ENCODE results near the gene KICS2. TPM values are rescaled to one million over a fixed set of nuclear protein-coding genes. Genes with fewer than 3 reads are reported as not detected.

KICS2 gene
- total and polyA plus RNA-seq, 9 of the 15 experiments (the other 6 are each of a cell fraction or from before 2014, with no cell fraction given) = 2.3 to 6.4 (median 5.5) TPM

- TF ChIP-seq SRSF9 (IDR thresholded peaks at IDR 0.05; ENCODE audit: borderline replicate concordance, low read depth, low read length) (no peak), ZFP1 (CRISPR knock-in tag; IDR thresholded peaks at IDR 0.05) (no peak), KLF10 (CRISPR knock-in tag; IDR thresholded peaks at IDR 0.05) (no peak), ETS1 (conservative IDR thresholded peaks at IDR 0.05; ENCODE audit: control insufficient read depth, low read depth, low read length) (peak; percentile 91), DIDO1 (tag; IDR thresholded peaks at IDR 0.05; ENCODE audit: low read depth) (no peak), GABPB1 (CRISPR knock-in tag; IDR thresholded peaks at IDR 0.05) (peak; percentile 71; the same call in 1 of the 2 replicates), TAF7 (tag; IDR thresholded peaks at IDR 0.05) (peak; percentile 75), ZNF232 (CRISPR knock-in tag; IDR thresholded peaks at IDR 0.05) (peak; percentile 83), TFAM (CRISPR knock-in tag; conservative IDR thresholded peaks at IDR 0.05) (no peak), KHSRP (IDR thresholded peaks at IDR 0.05) (peak; percentile 97), SUPT5H (IDR thresholded peaks at IDR 0.05) (peak; percentile 87), ZNF277 (CRISPR knock-in tag; IDR thresholded peaks at IDR 0.05; ENCODE audit: borderline replicate concordance) (no peak), ZNF316 (IDR thresholded peaks at IDR 0.05) (no peak), MAZ (CRISPR knock-in tag; conservative IDR thresholded peaks at IDR 0.05 in 1 of 2, IDR thresholded peaks at IDR 0.05 in 1 of 2) (peak; percentile 56 to 59; a peak in 3 of 4 replicates), GABPA (tag; conservative IDR thresholded peaks at IDR 0.05; ENCODE audit: low read depth) (peak; percentile 63), ZNF583 (CRISPR knock-in tag; IDR thresholded peaks at IDR 0.05) (no peak), PPARD (CRISPR knock-in tag; IDR thresholded peaks at IDR 0.05) (no peak), MCM2 (IDR thresholded peaks at IDR 0.05; ENCODE audit: low read depth) (no peak)
- TF ChIP-seq, protein P1, sequence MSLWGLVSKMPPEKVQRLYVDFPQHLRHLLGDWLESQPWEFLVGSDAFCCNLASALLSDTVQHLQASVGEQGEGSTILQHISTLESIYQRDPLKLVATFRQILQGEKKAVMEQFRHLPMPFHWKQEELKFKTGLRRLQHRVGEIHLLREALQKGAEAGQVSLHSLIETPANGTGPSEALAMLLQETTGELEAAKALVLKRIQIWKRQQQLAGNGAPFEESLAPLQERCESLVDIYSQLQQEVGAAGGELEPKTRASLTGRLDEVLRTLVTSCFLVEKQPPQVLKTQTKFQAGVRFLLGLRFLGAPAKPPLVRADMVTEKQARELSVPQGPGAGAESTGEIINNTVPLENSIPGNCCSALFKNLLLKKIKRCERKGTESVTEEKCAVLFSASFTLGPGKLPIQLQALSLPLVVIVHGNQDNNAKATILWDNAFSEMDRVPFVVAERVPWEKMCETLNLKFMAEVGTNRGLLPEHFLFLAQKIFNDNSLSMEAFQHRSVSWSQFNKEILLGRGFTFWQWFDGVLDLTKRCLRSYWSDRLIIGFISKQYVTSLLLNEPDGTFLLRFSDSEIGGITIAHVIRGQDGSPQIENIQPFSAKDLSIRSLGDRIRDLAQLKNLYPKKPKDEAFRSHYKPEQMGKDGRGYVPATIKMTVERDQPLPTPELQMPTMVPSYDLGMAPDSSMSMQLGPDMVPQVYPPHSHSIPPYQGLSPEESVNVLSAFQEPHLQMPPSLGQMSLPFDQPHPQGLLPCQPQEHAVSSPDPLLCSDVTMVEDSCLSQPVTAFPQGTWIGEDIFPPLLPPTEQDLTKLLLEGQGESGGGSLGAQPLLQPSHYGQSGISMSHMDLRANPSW (CRISPR knock-in tag; IDR thresholded peaks at IDR 0.05) = no peak
- TF ChIP-seq, protein P2, sequence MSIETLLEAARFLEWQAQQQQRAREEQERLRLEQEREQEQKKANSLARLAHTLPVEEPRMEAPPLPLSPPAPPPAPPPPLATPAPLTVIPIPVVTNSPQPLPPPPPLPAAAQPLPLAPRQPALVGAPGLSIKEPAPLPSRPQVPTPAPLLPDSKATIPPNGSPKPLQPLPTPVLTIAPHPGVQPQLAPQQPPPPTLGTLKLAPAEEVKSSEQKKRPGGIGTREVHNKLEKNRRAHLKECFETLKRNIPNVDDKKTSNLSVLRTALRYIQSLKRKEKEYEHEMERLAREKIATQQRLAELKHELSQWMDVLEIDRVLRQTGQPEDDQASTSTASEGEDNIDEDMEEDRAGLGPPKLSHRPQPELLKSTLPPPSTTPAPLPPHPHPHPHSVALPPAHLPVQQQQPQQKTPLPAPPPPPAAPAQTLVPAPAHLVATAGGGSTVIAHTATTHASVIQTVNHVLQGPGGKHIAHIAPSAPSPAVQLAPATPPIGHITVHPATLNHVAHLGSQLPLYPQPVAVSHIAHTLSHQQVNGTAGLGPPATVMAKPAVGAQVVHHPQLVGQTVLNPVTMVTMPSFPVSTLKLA (conservative IDR thresholded peaks at IDR 0.05) = peak; percentile 98 to 99
- TF ChIP-seq, protein P3, sequence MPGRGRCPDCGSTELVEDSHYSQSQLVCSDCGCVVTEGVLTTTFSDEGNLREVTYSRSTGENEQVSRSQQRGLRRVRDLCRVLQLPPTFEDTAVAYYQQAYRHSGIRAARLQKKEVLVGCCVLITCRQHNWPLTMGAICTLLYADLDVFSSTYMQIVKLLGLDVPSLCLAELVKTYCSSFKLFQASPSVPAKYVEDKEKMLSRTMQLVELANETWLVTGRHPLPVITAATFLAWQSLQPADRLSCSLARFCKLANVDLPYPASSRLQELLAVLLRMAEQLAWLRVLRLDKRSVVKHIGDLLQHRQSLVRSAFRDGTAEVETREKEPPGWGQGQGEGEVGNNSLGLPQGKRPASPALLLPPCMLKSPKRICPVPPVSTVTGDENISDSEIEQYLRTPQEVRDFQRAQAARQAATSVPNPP (IDR thresholded peaks at IDR 0.05; ENCODE audit: borderline replicate concordance, insufficient read depth, insufficient read length) = no peak
Observed at GRCh38 chr12:64222009-64222765, at the start of gene KICS2 (continued).

Data from K562 (cell line).